Muscle of arm (tissue), 12 donors: ENCODE results near the gene OVOL3. TPM values are rescaled to one million over a fixed set of nuclear protein-coding genes. Genes with fewer than 3 reads are reported as not detected.

Experiments used
- polyA plus RNA-seq, 12 donors: library from polyadenylated mRNA; unstranded; fragments of 120-200 nt; gene quantifications; one replicate each; pipeline ENCODE4 v1.2.1, GENCODE V29; 2013; ENCODE audit not compliant: insufficient read length in 12 of 12

The OVOL3 gene
- polyA plus RNA-seq, 12 donors: not detected

Other genes starting within 250 kb of the OVOL3 start
- gene APLP1, start 242.6 kb upstream of the OVOL3 start, polyA plus RNA-seq: 10 to 100 TPM in 1 of 12 donors, 1 to 10 TPM in 10, not detected in 1; 3.4 to 33.6 (median 5.8) TPM
- gene NFKBID, start 210.6 kb upstream of the OVOL3 start, polyA plus RNA-seq: 1 to 10 TPM in 6 of 12 donors, under 1 TPM in 4, not detected in 2; 0.82 to 8.5 (median 1.3) TPM
- 1 to 10 TPM in 10 of 12 donors, not detected in 2; 3.1 to 7.7 (median 5.1) TPM for gene HCST, start 208.6 kb upstream of the OVOL3 start, polyA plus RNA-seq
- gene TYROBP, start 202.8 kb upstream of the OVOL3 start, polyA plus RNA-seq: 10 to 100 TPM in 11 of 12 donors, not detected in 1; 11.8 to 33.6 (median 12.5) TPM
- 10 to 100 TPM in 1 of 12 donors, 1 to 10 TPM in 10, not detected in 1; 4.2 to 13.9 (median 7.6) TPM for gene LRFN3, start 174.8 kb upstream of the OVOL3 start, polyA plus RNA-seq
- gene SDHAF1, start 116.0 kb upstream of the OVOL3 start, polyA plus RNA-seq: 10 to 100 TPM in 9 of 12 donors, 1 to 10 TPM in 2, not detected in 1; 9.1 to 24.4 (median 10.9) TPM
- gene SYNE4, start 102.3 kb upstream of the OVOL3 start, polyA plus RNA-seq: 1 to 10 TPM in 1 of 12 donors, under 1 TPM in 10, not detected in 1; 0.08 to 6.3 (median 0.65) TPM
- gene ALKBH6, start 96.9 kb upstream of the OVOL3 start, polyA plus RNA-seq: 10 to 100 TPM in 2 of 12 donors, 1 to 10 TPM in 8, not detected in 2; 6.7 to 13.1 (median 7.8) TPM
- 10 to 100 TPM in 11 of 12 donors, not detected in 1; 13.4 to 88.9 (median 18.1) TPM for gene CLIP3, start 78.3 kb upstream of the OVOL3 start, polyA plus RNA-seq
- gene THAP8, start 56.9 kb upstream of the OVOL3 start, polyA plus RNA-seq: 10 to 100 TPM in 2 of 12 donors, 1 to 10 TPM in 9, not detected in 1; 5.8 to 17.9 (median 8.1) TPM
- gene WDR62, start 56.2 kb upstream of the OVOL3 start, polyA plus RNA-seq: 1 to 10 TPM in 11 of 12 donors, not detected in 1; 2.2 to 4.9 (median 3.1) TPM
- gene POLR2I, start 3.7 kb downstream of the OVOL3 start, polyA plus RNA-seq: 10 to 100 TPM in 10 of 12 donors, not detected in 2; 29.0 to 50.0 (median 39.8) TPM
- gene TBCB, start 4.3 kb downstream of the OVOL3 start, polyA plus RNA-seq: 10 to 100 TPM in 11 of 12 donors, not detected in 1; 54.6 to 85.5 (median 75.2) TPM
- 100 to 1,000 TPM in 11 of 12 donors, not detected in 1; 277 to 639 (median 505) TPM for gene CAPNS1, start 28.9 kb downstream of the OVOL3 start, polyA plus RNA-seq
- gene COX7A1, start 41.3 kb downstream of the OVOL3 start, polyA plus RNA-seq: 100 to 1,000 TPM in 10 of 12 donors, 10 to 100 TPM in 1, not detected in 1; 89.0 to 273 (median 210) TPM
- 1 to 10 TPM in 10 of 12 donors, not detected in 2; 4.8 to 9.2 (median 6.3) TPM for gene ZNF565, start 103.5 kb downstream of the OVOL3 start, polyA plus RNA-seq
- gene ZNF146, start 104.0 kb downstream of the OVOL3 start, polyA plus RNA-seq: 10 to 100 TPM in 11 of 12 donors, not detected in 1; 52.2 to 87.8 (median 74.5) TPM